Measurements from ENCODE around the gene MYO15B. TPM values are rescaled to one million over a fixed set of nuclear protein-coding genes. Genes with fewer than 3 reads are reported as not detected.

MYO15B gene
- total and polyA plus RNA-seq, 2 of the 13 experiments (the other 11 are each of a cell fraction or from before 2014, with no cell fraction given), result 2.8 to 8.1 TPM

DNA sequence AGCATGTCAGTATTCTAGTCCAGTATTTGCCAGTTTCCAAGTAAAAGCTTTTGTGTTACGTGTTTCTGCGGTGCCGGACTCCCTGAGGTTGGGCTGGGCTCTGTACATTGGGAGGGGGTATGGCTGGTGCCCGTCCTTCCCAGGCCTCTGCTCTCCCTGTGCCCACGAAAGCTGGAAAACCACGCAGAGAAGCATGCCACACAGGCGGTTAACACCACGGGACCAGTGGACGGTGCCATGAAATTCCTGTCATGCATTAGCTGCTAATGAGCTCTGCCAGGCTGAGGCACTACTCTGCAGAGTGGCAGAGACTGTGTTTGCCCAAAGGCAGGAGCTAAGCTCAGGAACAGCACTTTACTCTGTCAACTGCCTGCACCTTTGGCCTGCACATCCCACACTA is 53.7 kb downstream of the MYO15B start:
- no peak for ATAC-seq
- no peak for DNase-seq (ENCODE audit: low spot score)
- H3K9me3 ChIP-seq (ENCODE audit: low read length), result no peaks in the 10 kb centered on the region
- no peak for FAIRE-seq
- H4K20me1 ChIP-seq (ENCODE audit: insufficient read depth, low read length), result no peaks in the 10 kb centered on the region
- ChIA-PET CTCF (ENCODE audit: low intra/inter-chr PET ratio, low total read pairs) (no interaction called here), POLR2A (no interaction called here)
- no peak overlapping the region for H3K9ac ChIP-seq (ENCODE audit: insufficient read depth, low read depth, low read length)
- H3K4me1 ChIP-seq (ENCODE audit: insufficient read depth, low read length), result peaks cover 12% of the 10 kb centered on the region
- TF ChIP-seq YY1 (IDR thresholded peaks at IDR 0.05; ENCODE audit: insufficient read depth, insufficient replicate concordance, low read depth, low read length), result no peak
- BruUV-seq (replicated peaks), result no TSS peak
- intact Hi-C loops (cut with micrococcal nuclease; ENCODE audit: unreplicated experiment) (no loop called here), in situ Hi-C loops (cut with HindIII; ENCODE audit: extremely low pct_ligation_motif_present, low pct_unique_long_range_greater_than_20kb) (no loop called here)
- H3K27me3 ChIP-seq (ENCODE audit: control insufficient read depth in 1 of 2, insufficient read depth in 2 of 2, low read length in 2 of 2), result no peaks in the 10 kb centered on the region
- H3K4me2 ChIP-seq (ENCODE audit: low read depth, low read length), result no peak overlapping the region
- 96% methylated on average over 8 of the region's 9 CpGs for WGBS (ENCODE audit: low lambda C conversion rate)
- H3K4me3 ChIP-seq (replicated peaks in 1 of 3; ENCODE audit: insufficient read depth in 1 of 3, low read depth in 2 of 3, low read length in 3 of 3), result no peak overlapping the region
- H3K27ac ChIP-seq (ENCODE audit: extremely low read length, insufficient read depth, low read length), result no peak overlapping the region
- H3K36me3 ChIP-seq (replicated peaks in 1 of 2; ENCODE audit: control insufficient read depth in 1 of 2, insufficient read depth in 2 of 2, low read length in 2 of 2), result peaks cover 8 to 11% of the 10 kb centered on the region in 2 experiments
- no peak overlapping the region for H2AFZ ChIP-seq (ENCODE audit: low read length)
- peaks cover 6% of the 10 kb centered on the region for H3K79me2 ChIP-seq (ENCODE audit: insufficient read depth, low read length)

DNA sequence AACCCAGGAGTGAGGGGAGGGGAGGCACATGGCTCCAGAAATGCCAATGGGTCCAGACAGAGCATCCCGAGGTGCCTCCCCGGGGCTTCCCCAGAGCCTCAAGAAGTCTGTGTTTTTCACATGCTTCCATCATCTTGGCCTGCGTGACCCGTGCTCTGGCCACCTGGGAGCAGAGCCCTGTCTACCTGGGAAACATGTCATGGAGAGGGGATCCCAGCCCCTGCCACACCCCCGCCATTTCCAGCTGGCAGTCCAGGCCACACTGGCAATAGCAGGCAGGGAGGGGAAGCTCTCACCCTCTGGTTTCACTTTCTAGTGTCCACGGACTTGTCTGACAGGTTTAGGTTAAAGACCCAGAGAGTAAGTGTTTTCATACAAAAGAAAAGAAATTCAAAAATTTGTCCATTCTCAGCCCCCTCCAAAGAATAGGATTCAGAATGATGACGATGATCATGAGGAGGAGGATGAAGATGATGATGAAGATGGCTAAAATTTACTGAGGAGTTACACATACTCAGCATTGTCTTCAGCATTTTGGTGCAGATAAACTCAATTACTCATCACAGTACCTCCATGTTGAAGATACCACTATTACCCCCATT is 54.7 kb downstream of the MYO15B start:
- no peak overlapping the region for H3K27ac ChIP-seq (ENCODE audit: extremely low read length, insufficient read depth, low read length)
- H3K4me1 ChIP-seq (ENCODE audit: insufficient read depth, low read length), result peaks cover 22% of the 10 kb centered on the region
- ATAC-seq, result no peak
- POLR2A ChIA-PET, result no interaction called here
- peaks cover 5 to 11% of the 10 kb centered on the region in 2 experiments for H3K36me3 ChIP-seq (replicated peaks in 1 of 2; ENCODE audit: control insufficient read depth in 1 of 2, insufficient read depth in 2 of 2, low read length in 2 of 2)
- no TSS peak for BruUV-seq (replicated peaks)
- intact Hi-C loops (cut with micrococcal nuclease; ENCODE audit: unreplicated experiment), result no loop called here
- peaks cover 6% of the 10 kb centered on the region for H3K79me2 ChIP-seq (ENCODE audit: insufficient read depth, low read length)
- no peak for FAIRE-seq
- H2AFZ ChIP-seq (ENCODE audit: low read length), result no peak overlapping the region
- no peak overlapping the region for H3K9ac ChIP-seq (ENCODE audit: insufficient read depth, low read depth, low read length)
- H3K4me3 ChIP-seq (replicated peaks in 1 of 3; ENCODE audit: insufficient read depth in 1 of 3, low read depth in 2 of 3, low read length in 3 of 3), result no peak overlapping the region
- in situ Hi-C loops (cut with HindIII; ENCODE audit: extremely low pct_ligation_motif_present, low pct_unique_long_range_greater_than_20kb), result no loop called here
- no peaks in the 10 kb centered on the region for H3K27me3 ChIP-seq (ENCODE audit: control insufficient read depth in 1 of 2, insufficient read depth in 2 of 2, low read length in 2 of 2)
- no peak for DNase-seq (ENCODE audit: low spot score)
- H3K9me3 ChIP-seq (ENCODE audit: low read length), result no peaks in the 10 kb centered on the region
- H4K20me1 ChIP-seq (ENCODE audit: insufficient read depth, low read length), result no peaks in the 10 kb centered on the region
- no peak overlapping the region for H3K4me2 ChIP-seq (ENCODE audit: low read depth, low read length)
- CTCF ChIA-PET (ENCODE audit: low intra/inter-chr PET ratio, low total read pairs), result no interaction called here
- WGBS (ENCODE audit: low lambda C conversion rate), result 97% methylated on average over 5 of the region's 7 CpGs
- no peak for TF ChIP-seq ZNF616 (CRISPR knock-in tag; IDR thresholded peaks at IDR 0.05; ENCODE audit: low read depth)
- TF ChIP-seq, protein P1, sequence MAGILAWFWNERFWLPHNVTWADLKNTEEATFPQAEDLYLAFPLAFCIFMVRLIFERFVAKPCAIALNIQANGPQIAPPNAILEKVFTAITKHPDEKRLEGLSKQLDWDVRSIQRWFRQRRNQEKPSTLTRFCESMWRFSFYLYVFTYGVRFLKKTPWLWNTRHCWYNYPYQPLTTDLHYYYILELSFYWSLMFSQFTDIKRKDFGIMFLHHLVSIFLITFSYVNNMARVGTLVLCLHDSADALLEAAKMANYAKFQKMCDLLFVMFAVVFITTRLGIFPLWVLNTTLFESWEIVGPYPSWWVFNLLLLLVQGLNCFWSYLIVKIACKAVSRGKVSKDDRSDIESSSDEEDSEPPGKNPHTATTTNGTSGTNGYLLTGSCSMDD (CRISPR knock-in tag; IDR thresholded peaks at IDR 0.05), result no peak
- TF ChIP-seq, protein P2, sequence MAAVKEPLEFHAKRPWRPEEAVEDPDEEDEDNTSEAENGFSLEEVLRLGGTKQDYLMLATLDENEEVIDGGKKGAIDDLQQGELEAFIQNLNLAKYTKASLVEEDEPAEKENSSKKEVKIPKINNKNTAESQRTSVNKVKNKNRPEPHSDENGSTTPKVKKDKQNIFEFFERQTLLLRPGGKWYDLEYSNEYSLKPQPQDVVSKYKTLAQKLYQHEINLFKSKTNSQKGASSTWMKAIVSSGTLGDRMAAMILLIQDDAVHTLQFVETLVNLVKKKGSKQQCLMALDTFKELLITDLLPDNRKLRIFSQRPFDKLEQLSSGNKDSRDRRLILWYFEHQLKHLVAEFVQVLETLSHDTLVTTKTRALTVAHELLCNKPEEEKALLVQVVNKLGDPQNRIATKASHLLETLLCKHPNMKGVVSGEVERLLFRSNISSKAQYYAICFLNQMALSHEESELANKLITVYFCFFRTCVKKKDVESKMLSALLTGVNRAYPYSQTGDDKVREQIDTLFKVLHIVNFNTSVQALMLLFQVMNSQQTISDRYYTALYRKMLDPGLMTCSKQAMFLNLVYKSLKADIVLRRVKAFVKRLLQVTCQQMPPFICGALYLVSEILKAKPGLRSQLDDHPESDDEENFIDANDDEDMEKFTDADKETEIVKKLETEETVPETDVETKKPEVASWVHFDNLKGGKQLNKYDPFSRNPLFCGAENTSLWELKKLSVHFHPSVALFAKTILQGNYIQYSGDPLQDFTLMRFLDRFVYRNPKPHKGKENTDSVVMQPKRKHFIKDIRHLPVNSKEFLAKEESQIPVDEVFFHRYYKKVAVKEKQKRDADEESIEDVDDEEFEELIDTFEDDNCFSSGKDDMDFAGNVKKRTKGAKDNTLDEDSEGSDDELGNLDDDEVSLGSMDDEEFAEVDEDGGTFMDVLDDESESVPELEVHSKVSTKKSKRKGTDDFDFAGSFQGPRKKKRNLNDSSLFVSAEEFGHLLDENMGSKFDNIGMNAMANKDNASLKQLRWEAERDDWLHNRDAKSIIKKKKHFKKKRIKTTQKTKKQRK (IDR thresholded peaks at IDR 0.05; ENCODE audit: low read length), result no peak
- TF ChIP-seq ZNF441 (CRISPR knock-in tag; IDR thresholded peaks at IDR 0.05; ENCODE audit: borderline replicate concordance), result no peak
- TF ChIP-seq ZNF878 (CRISPR knock-in tag; IDR thresholded peaks at IDR 0.05), result no peak
- TF ChIP-seq, protein P3, sequence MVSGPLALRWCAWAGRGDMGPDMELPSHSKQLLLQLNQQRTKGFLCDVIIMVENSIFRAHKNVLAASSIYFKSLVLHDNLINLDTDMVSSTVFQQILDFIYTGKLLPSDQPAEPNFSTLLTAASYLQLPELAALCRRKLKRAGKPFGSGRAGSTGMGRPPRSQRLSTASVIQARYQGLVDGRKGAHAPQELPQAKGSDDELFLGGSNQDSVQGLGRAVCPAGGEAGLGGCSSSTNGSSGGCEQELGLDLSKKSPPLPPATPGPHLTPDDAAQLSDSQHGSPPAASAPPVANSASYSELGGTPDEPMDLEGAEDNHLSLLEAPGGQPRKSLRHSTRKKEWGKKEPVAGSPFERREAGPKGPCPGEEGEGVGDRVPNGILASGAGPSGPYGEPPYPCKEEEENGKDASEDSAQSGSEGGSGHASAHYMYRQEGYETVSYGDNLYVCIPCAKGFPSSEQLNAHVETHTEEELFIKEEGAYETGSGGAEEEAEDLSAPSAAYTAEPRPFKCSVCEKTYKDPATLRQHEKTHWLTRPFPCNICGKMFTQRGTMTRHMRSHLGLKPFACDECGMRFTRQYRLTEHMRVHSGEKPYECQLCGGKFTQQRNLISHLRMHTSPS (CRISPR knock-in tag; IDR thresholded peaks at IDR 0.05; ENCODE audit: low read depth), result no peak
- TF ChIP-seq PAWR (CRISPR knock-in tag; IDR thresholded peaks at IDR 0.05; ENCODE audit: borderline replicate concordance), result no peak
- TF ChIP-seq, protein P4, sequence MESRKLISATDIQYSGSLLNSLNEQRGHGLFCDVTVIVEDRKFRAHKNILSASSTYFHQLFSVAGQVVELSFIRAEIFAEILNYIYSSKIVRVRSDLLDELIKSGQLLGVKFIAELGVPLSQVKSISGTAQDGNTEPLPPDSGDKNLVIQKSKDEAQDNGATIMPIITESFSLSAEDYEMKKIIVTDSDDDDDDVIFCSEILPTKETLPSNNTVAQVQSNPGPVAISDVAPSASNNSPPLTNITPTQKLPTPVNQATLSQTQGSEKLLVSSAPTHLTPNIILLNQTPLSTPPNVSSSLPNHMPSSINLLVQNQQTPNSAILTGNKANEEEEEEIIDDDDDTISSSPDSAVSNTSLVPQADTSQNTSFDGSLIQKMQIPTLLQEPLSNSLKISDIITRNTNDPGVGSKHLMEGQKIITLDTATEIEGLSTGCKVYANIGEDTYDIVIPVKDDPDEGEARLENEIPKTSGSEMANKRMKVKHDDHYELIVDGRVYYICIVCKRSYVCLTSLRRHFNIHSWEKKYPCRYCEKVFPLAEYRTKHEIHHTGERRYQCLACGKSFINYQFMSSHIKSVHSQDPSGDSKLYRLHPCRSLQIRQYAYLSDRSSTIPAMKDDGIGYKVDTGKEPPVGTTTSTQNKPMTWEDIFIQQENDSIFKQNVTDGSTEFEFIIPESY (CRISPR knock-in tag; IDR thresholded peaks at IDR 0.05), result no peak

Data from HepG2 (cell line).